Vagina (tissue), 2 donors: Measurements from ENCODE around the gene CYP2B6.
"Not testable (repeated sequence)": the region's sequence is repeated elsewhere in the genome, so short reads cannot be mapped to it uniquely, and the experiment has no call there.

ENCODE experiments used
- CTCF ChIP-seq, 3 experiments: fragments of 450-650 bp in 2 of 3; fragments of 200-600 bp in 1 of 3; sonication (generic) in 1 of 3; IDR thresholded peaks; one replicate each; pipeline ENCODE4 v1.5.1; 2017 to 2019; ENCODE audit warnings: antibody characterized with exemption in 3 of 3, mild to moderate bottlenecking in 2 of 3, moderate library complexity in 2 of 3
- POLR2A ChIP-seq, 2 donors: fragments of 450-650 bp; IDR thresholded peaks; one replicate each; pipeline ENCODE4 v1.6.1; 2017; ENCODE audit warnings: antibody characterized with exemption in 2 of 2, mild to moderate bottlenecking in 2 of 2, moderate library complexity in 2 of 2

DNA sequence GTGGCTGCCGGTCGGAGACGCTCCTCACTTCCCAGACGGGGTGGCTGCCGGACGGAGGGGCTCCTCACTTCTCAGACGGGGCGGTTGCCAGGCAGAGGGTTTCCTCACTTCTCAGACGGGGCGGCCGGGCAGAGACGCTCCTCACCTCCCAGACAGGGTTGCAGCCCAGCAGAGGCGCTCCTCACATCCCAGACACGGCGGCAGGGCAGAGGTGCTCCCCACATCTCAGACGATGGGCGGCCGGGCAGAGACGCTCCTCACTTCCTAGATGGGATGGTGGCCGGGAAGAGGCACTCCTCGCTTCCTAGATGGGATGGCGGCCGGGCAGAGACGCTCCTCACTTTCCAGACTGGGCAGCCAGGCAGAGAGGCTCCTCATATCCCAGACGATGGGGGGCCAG lies 24.5 kb upstream of the CYP2B6 start:
- not testable (repeated sequence) for TF ChIP-seq CTCF, POLR2A (IDR thresholded peaks at IDR 0.05)
